CD14-positive monocyte (primary cell): Measurements from ENCODE around the gene NUBP2. TPM values are rescaled to one million over a fixed set of nuclear protein-coding genes. Genes with fewer than 3 reads are reported as not detected.

Experiments used
- DNase-seq, 3 donors: peaks; one replicate each; pipeline ENCODE4 v3.0.0-alpha.2; 2011 to 2022
- H2AFZ ChIP-seq: 2 replicates; pipeline ENCODE4 v1.6.0; 2012; ENCODE audit warnings: mild to moderate bottlenecking, low read depth, low read length, inconsistent platforms; ENCODE audit not compliant: insufficient read depth, poor library complexity, severe bottlenecking
- H3K27ac ChIP-seq, 2 donors: 1 replicate in 1 of 2; 2 replicates in 1 of 2; pipeline ENCODE4 v1.5.1; 2012 to 2013; ENCODE audit warnings: low read length in 2 of 2, control low read depth in 1 of 2, inconsistent platforms in 1 of 2, low read depth in 1 of 2, mild to moderate bottlenecking in 1 of 2
- H3K27me3 ChIP-seq, 2 donors: one replicate each; pipeline versions ENCODE4 v1.6.0 to v1.6.1; 2011 to 2013; ENCODE audit warnings: low read length in 2 of 2; ENCODE audit not compliant: control insufficient read depth in 2 of 2, insufficient read depth in 2 of 2
- H3K36me3 ChIP-seq, 2 donors: replicated peaks in 1 of 2; 1 replicate in 1 of 2; 2 replicates in 1 of 2; pipeline versions ENCODE4 v1.5.1 to v1.6.1; 2012 to 2013; ENCODE audit warnings: low read length in 2 of 2, control low read depth in 1 of 2, inconsistent platforms in 1 of 2, mild to moderate bottlenecking in 1 of 2; ENCODE audit not compliant: insufficient read depth in 2 of 2, control insufficient read depth in 1 of 2
- H3K4me1 ChIP-seq, 2 donors: 1 replicate in 1 of 2; 2 replicates in 1 of 2; pipeline versions ENCODE4 v1.5.1 to v1.6.1; 2012 to 2013; ENCODE audit warnings: low read length in 2 of 2, control low read depth in 1 of 2, inconsistent platforms in 1 of 2, mild to moderate bottlenecking in 1 of 2, moderate library complexity in 1 of 2; ENCODE audit not compliant: insufficient read depth in 2 of 2, control insufficient read depth in 1 of 2
- H3K4me2 ChIP-seq: replicated peaks from 2 replicates; pipeline ENCODE3; 2012; ENCODE audit warnings: low read length, moderate library complexity, mild to moderate bottlenecking; ENCODE audit not compliant: poor library complexity, severe bottlenecking; ENCODE audit errors: extremely low read depth
- H3K4me3 ChIP-seq, 3 experiments: fragments of 200-600 bp in 1 of 3; sonication (generic) in 1 of 3; replicated peaks in 1 of 3; 1 replicate in 2 of 3; 2 replicates in 1 of 3; pipeline ENCODE4 v1.5.1; 2011 to 2013; ENCODE audit warnings: low read length in 3 of 3, mild to moderate bottlenecking in 3 of 3, control low read depth in 2 of 3, low read depth in 2 of 3, inconsistent platforms in 1 of 3, moderate library complexity in 1 of 3
- H3K79me2 ChIP-seq: 2 replicates; pipeline ENCODE4 v1.6.0; 2012; ENCODE audit warnings: mild to moderate bottlenecking, control low read depth, inconsistent platforms, low read length, moderate library complexity; ENCODE audit not compliant: insufficient read depth
- H3K9ac ChIP-seq: 2 replicates; pipeline ENCODE4 v1.6.0; 2017; ENCODE audit warnings: low read length, mild to moderate bottlenecking; ENCODE audit not compliant: insufficient read depth, poor library complexity, severe bottlenecking
- H3K9me3 ChIP-seq, 2 donors: replicated peaks in 1 of 2; 1 replicate in 1 of 2; 2 replicates in 1 of 2; pipeline versions ENCODE4 v1.5.1 to v1.6.1; 2012 to 2013; ENCODE audit warnings: low read length in 2 of 2, control low read depth in 1 of 2; ENCODE audit not compliant: control insufficient read depth in 1 of 2, insufficient read depth in 1 of 2
- H4K20me1 ChIP-seq: 2 replicates; pipeline ENCODE4 v1.6.0; 2012; ENCODE audit warnings: mild to moderate bottlenecking, low read length, control low read depth, moderate library complexity; ENCODE audit not compliant: insufficient read depth
- H3K27ac Mint-ChIP-seq, 7 donors: one replicate each; pipeline ENCODE4 v1.8.0; 2020; ENCODE audit warnings: mild to moderate bottlenecking in 7 of 7, mixed read lengths in 7 of 7, moderate library complexity in 6 of 7, inconsistent platforms in 2 of 7
- H3K27me3 Mint-ChIP-seq, 3 donors: one replicate each; pipeline ENCODE4 v1.8.0; 2021 to 2022; ENCODE audit warnings: low read depth in 3 of 3, mild to moderate bottlenecking in 3 of 3, mixed read lengths in 3 of 3, moderate library complexity in 3 of 3, inconsistent platforms in 1 of 3
- H3K36me3 Mint-ChIP-seq, 2 donors: one replicate each; pipeline ENCODE4 v1.8.0; 2020; ENCODE audit warnings: mixed read lengths in 2 of 2, inconsistent platforms in 1 of 2, mild to moderate bottlenecking in 1 of 2
- H3K4me1 Mint-ChIP-seq: one replicate; pipeline ENCODE4 v1.8.0; 2020; ENCODE audit warnings: mild to moderate bottlenecking, mixed read lengths
- H3K4me3 Mint-ChIP-seq, 2 donors: one replicate each; pipeline ENCODE4 v1.8.0; 2020; ENCODE audit warnings: mild to moderate bottlenecking in 2 of 2, mixed read lengths in 2 of 2, moderate library complexity in 1 of 2
- H3K9me3 Mint-ChIP-seq, 7 donors: one replicate each; pipeline ENCODE4 v1.8.0; 2020 to 2022; ENCODE audit warnings: mixed read lengths in 7 of 7, mild to moderate bottlenecking in 6 of 7, moderate library complexity in 6 of 7, inconsistent platforms in 2 of 7
- CTCF ChIP-seq: fragments of 200-600 bp; IDR thresholded peaks from one replicate; pipeline ENCODE4 v1.8.0; 2022; ENCODE audit warnings: antibody characterized with exemption, mild to moderate bottlenecking
- WGBS: methylation state at CpG from one replicate; pipeline ENCODE4 v1.1.5; 2013; ENCODE audit warnings: missing lambda C conversion rate; ENCODE audit not compliant: insufficient coverage; 5-methylcytosine and 5-hydroxymethylcytosine counted together
- intact Hi-C, 2 donors: fragments of 100-400 bp; cut with micrococcal nuclease; formaldehyde crosslinking; loops; one replicate each; pipeline versions ENCODE4 v1.15.0 to v1.15.1; 2023
- polyA plus RNA-seq, 3 donors: library from polyadenylated mRNA; depleted of rRNA in 1 of 3; unstranded in 2 of 3; stranded (reverse) in 1 of 3; fragments of 300-500 nt in 2 of 3; fragments of >200 nt in 1 of 3; fragmentation: Illumina TruSeq in 2 of 3; gene quantifications; 1 replicate in 2 of 3; 2 replicates in 1 of 3; pipeline ENCODE4 v1.2.3, GENCODE V29; 2012 to 2021

The NUBP2 gene
- polyA plus RNA-seq, 3 donors = 34.4 to 69.5 (median 57.9) TPM

DNA sequence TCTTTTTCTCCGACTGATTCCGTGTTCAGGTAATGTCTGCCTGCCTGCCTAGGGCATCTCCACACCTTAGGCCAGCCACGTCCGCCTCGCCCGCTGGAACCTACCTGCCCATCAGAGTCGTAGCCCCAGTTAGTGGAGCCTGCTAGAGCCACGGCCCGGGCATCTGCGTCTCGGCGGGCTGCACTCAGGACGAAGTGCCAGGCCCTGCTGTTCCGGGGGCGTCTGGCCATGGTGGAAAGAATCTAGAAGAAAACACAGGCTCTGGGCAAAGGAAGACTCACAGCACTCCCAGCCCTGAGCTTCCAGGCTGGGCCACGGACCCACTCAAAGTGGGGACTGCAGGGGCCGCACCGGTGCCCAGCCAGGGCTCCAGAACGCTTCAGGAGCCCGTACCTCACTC is 1.5 kb upstream of the NUBP2 start:
- Histone ChIP-seq H3K79me2 (peaks cover 58% of the 10 kb centered on the region), H3K4me1 (peaks cover 25 to 33% of the 10 kb centered on the region in 2 donors), H3K4me3 (peak overlapping the region; percentile 45 to 94 (median 60)), H3K9me3 (no peaks in the 10 kb centered on the region), H4K20me1 (peaks cover 73% of the 10 kb centered on the region), H3K4me2 (peak overlapping the region; percentile 88), H3K36me3 (peaks cover 24 to 29% of the 10 kb centered on the region in 2 donors), H2AFZ (no peak overlapping the region), H3K27ac (peak overlapping the region; percentile 52 to 82), H3K9ac (peak overlapping the region; percentile 84), H3K27me3 (no peaks in the 10 kb centered on the region)
- H3K4me3 Mint-ChIP-seq = peak overlapping the region; percentile 85 to 91
- intact Hi-C loops = loop anchor here (5.0 to 10.0 kb wide), 4 partner anchors 46 to 356 kb away; partner anchors contain the start of genes FAHD1 (in 1 of the 2), HAGH (in 1 of the 2), MAPK8IP3 (in 1 of the 2) and NTHL1 (in 1 of the 2)
- no peaks in the 10 kb centered on the region for H3K27me3 Mint-ChIP-seq
- H3K36me3 Mint-ChIP-seq = peaks cover 11 to 45% of the 10 kb centered on the region in 2 donors
- H3K4me1 Mint-ChIP-seq = peaks cover 27% of the 10 kb centered on the region
- no peak for TF ChIP-seq CTCF
- DNase-seq = no peak
- H3K9me3 Mint-ChIP-seq = no peaks in the 10 kb centered on the region
- 84% methylated on average over 20 of the region's 20 CpGs for WGBS
- H3K27ac Mint-ChIP-seq = peak overlapping the region; percentile 80 to 93 (median 86)

DNA sequence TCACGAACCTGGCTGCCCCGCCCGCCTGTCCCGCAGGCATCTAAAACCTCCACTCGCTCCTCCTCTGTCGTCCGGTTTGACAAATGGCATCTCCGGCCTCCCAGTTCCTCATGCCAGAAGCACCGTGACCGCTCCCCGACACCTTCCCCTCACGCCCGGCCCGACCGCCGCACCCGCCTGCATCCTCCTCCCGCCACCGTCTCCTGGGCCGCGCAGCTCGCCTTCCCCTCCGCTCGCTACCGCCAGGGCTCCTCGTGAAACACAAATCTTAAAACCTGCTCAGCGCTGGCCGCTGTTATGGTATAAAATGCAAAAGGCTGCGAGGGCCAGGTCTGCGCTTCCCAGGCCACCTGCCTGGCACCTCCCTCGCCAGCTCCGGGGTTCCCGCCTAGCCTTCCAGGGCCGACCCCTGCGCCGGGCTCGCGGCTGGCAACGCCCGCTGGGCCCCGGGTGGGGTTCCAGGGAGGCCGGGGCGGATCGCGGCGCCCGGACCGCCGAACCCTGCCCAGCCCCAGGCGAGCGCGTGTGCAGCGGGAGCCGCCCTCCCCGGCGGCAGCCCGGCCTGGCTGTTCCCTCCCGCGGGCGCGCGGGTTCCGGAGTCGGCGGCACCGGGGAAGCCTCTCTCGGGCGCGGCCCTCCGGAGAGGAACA is 877 bp upstream of the NUBP2 start:
- Mint-ChIP-seq H3K36me3 (peaks cover 9 to 42% of the 10 kb centered on the region in 2 donors), H3K27me3 (no peaks in the 10 kb centered on the region), H3K4me1 (peaks cover 27% of the 10 kb centered on the region), H3K9me3 (no peaks in the 10 kb centered on the region), H3K27ac (peak overlapping the region; percentile 82 to 93 (median 86)), H3K4me3 (peak overlapping the region; percentile 85 to 91)
- TF ChIP-seq CTCF = no peak
- Histone ChIP-seq H4K20me1 (peaks cover 73% of the 10 kb centered on the region), H2AFZ (peak overlapping the region; percentile 83), H3K4me2 (peak overlapping the region; percentile 88), H3K27me3 (no peaks in the 10 kb centered on the region), H3K79me2 (peaks cover 62% of the 10 kb centered on the region), H3K4me3 (peak overlapping the region; percentile 45 to 94 (median 60)), H3K9me3 (no peaks in the 10 kb centered on the region), H3K4me1 (peaks cover 25 to 33% of the 10 kb centered on the region in 2 donors), H3K9ac (peak overlapping the region; percentile 84), H3K27ac (peak overlapping the region; percentile 52 to 82), H3K36me3 (peaks cover 24 to 27% of the 10 kb centered on the region in 2 donors)
- DNase-seq = peak; percentile 11 to 42 (median 24)
- intact Hi-C loops = loop anchor here (1.0 to 10.0 kb wide), 7 partner anchors 9 to 357 kb away; partner anchors contain the start of genes FAHD1 (in 2 of the 2), HAGH (in 2 of the 2), MAPK8IP3 (in 1 of the 2) and MRPS34 (in 1 of the 2)
- under 1% methylated on average over 70 of the region's 70 CpGs for WGBS
